HG02642 (cell line): ENCODE measurements around the gene FOXI1.

Experiments
- ATAC-seq: cut with Tn5 transposase; IDR thresholded peaks from one replicate; pipeline ENCODE4 v1.9.1; 2021; ENCODE audit warnings: mild to moderate bottlenecking; ENCODE audit not compliant: unreplicated experiment, poor library complexity

FOXI1 gene

DNA sequence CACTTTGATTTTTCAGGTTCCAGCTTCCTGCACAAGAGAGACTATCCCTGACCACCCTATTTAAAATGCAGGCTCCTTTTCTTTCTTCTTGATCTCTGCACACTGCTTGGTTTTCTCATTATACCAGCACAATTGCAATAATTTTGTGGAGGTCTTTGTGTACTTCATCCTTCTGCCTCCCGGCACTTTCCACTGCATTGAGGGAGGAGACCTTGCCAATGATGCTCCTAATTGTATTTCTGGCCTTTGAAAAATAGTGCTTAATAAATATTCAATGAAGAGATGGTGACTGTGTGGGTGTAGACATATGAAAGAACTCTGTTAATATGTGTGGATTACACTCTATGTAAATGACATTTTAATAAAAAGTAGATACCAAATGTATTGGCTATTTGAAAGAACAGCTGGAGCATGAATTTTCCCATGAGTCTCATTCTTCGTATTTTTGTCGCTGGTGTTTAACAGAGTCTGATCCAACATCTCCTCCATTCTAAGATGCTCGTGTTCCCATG is 42.1 kb downstream of the FOXI1 start:
- ATAC-seq: no peak

DNA sequence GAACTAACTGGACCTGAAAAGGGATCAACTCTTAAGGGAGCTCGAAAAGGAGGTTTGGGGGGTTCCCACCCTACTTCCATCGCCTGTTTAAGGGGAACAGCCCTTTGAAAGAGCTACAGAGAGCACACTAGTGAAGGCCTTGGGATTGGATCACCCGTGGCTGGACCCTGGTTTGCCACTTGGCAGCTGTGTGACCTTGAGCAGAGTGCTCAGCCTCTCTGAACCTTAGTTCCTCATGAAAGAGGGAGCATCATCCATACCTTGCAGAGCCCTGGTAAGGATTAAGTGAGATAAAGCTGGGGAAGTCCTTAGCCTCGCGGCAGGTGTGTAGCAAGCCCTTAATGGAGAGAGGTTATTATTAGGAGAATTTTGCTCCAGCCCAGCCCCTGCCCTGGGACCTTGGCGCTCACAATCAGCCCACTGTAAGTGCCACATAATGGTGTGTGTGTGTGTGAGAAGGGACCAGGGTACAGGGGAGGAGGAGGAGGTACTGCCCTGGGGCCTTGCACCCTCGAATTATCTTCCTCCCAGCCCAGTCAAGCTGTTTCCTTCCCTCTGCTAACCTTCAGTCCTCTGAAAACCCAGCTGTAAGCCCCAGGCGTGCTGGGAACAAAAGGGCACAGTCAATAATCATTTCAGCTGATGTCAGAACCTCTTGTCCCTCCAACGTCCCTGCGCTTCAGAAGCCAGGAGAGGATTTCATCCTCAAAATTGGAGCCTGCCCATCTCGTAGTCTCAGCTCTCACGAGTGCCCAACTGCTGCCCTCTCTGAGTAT is 42.9 kb downstream of the FOXI1 start:
- ATAC-seq: no peak

DNA sequence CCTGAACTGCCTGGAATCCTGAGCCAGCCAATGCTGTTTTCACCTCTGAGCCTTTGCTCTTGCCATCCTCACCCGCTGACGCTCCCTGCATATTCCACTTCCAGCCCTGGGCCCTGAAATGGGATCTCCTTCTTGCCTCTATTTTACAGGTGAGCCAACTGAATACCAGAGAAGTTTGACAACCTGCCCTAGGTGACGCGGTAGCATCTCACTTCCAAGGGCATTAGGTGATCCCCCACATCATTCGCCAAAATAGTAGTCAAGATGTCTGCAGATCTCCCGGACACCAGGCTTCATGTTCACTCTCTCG is 43.5 kb downstream of the FOXI1 start:
- ATAC-seq: no peak

DNA sequence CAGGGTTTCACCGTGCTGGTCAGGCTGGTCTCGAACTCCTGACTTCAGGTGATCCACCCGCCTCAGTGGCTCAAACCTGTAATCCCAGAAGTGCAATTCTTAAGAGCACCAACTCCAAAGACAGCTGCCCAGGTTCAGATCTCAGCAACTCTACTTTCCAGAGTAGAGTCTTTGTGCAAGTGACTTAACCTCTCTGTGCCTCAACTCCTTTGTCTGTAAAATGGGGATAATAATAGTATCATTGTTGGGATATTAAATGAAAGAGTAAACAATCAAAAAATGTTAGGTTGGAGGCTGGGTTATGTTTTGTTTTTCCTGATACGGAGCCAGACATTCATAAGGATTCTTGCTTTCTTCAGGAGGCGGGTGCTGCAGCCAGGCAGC is 45.0 kb downstream of the FOXI1 start:
- ATAC-seq: no peak

DNA sequence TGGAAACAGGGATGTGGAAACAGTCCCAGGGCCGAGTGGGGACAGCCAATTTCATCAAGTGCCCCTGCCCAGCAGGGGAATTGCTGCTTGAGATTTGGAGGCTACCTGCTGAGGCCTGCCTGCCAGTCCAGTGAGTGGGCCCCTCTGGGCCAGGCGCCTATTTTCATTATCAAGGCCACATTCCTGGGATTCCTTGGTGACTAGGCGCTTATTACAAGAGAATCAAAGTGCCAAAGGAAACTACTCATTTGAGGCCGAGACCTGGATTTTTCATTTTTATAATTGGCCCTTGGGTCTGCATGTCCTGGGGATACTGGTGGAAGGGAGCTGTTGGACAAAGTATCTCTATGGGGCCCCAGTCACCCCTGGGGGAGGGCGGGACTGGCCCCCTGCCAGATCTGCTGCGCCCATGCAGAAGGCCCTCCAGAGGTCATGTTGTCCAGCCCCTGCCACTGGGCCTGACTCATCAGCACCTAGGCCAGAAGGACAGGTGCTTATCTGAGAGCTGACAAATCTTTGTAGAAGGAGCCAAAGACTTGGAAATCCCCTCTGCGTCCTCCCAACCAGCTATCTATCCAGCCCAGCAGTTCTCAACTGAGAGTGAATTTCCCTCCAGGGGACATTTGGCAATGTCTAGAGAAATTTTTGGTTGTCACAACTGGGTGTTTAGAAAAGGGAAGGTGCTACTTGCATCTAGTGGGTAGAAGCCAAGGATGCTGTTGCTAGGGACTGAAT is 45.6 kb downstream of the FOXI1 start:
- peak; percentile 72 for ATAC-seq

DNA sequence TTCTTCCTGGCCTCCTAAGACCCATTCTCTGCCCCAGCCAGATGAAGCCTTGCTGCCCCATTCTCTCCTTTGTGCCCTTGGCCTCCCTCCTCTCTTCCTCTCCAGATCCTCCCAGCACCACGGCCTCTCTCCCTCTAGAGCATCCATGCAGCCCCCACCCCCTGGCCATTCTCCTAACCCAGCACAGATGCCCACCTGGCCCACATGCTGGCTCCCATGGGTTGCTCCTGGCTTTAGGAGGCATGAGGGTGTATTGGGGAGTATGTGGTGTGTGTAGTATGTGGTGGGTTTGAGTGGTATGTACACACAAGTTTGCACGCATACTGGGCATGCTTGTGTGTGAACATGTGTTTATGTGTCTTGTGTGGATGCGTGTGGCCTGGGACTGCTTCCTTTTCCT is 47.1 kb downstream of the FOXI1 start:
- no peak for ATAC-seq

DNA sequence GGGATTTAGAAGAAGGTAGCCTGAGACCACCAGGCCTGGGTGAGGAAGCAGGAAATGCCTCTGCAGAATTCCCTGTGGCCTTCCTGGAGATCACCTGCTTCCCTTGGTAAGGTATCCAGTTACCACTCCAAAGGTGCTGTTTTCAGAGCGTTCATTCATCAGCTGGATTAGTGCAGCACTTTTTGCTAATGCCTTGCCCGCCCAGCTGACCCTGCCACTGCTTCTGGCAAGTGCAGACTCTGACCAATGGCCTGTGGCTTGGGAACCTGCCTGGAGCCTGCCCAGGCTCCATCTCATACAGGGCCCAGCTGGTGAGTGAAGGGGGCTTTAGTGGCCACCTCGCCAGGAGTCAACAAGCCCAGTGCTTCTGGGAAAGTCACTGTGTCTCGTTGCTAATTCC is 48.6 kb downstream of the FOXI1 start:
- no peak for ATAC-seq

DNA sequence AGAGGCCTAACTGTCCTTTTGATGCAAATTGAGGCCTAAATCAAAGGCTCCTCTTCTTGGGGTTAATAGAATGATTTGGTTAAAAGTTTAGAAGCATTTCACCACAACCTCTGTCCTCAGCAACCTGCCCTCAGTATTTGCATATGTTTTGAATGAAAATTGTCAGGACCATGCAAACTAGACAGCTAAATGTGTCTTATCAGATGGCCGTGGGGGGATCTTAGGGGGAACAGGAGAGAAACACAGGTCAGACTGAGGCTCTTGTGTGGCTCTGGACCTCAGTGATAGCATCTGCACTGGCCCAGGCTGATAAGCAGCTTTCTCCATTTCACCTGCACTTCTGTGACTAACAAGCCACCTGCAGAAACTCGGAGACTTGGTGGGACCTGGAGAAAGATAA is 49.0 kb downstream of the FOXI1 start:
- ATAC-seq: no peak

DNA sequence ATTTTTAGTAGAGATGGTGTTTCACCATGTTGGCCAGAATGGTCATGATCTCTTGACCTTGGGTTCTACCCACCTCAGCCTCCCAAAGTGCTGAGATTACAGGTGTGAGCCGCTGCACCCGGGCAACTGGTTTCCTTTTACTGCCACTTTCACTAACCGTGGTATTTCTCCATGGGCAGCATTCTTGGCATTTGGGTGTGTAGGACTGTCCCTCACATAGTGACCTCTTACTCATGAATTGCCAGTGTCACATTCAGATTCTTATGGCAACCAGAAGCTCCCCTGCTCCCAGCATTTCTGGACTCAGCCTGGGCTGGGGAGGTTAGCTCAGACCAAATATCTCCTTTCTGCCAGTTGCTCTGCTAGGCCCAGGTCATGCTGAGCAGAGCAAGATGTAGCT is 50.1 kb downstream of the FOXI1 start:
- ATAC-seq: no peak

DNA sequence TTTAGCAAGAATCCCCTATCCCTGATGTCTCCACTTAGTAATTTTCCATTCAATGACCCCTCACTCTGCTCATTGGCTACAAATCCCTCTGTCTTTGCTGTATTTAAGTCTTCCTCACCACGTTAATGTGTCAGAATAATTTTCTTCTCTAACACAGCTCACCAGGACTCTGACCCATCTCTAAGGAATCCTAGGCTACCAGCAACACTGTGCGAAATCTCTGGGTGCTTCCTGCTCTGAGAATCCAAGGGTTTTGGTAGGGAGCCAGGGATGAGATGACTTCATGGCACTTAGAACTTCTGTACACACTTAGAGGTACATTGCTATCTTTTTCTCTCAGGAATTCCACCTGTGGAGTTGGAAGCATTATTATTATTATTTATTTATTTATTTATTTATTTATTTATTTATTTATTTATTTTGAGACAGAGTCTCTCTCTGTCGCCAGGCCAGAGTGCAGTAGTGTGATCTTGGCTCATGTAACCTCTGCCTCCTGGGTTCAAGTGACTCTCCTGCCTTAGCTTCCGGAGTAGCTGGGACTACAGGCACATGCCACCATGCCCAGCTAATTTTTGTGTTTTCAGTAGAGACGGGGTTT is 53.5 kb downstream of the FOXI1 start:
- ATAC-seq: no peak
